Mesothelial cell of epicardium (in vitro differentiated cells): ENCODE measurements around the gene FAM120B. TPM values are rescaled to one million over a fixed set of nuclear protein-coding genes. Genes with fewer than 3 reads are reported as not detected.

Experiments used
- DNase-seq, 2 experiments: peaks; one replicate each; pipeline ENCODE4 v3.0.0; 2021; ENCODE audit warnings: low spot score in 2 of 2; ENCODE audit not compliant: unreplicated experiment in 2 of 2
- H3K27ac Mint-ChIP-seq: 2 replicates; pipeline ENCODE4 v1.8.0; 2021; ENCODE audit warnings: mixed read lengths
- H3K27me3 Mint-ChIP-seq: 2 replicates; pipeline ENCODE4 v1.8.0; 2021; ENCODE audit warnings: low read depth, mixed read lengths
- H3K36me3 Mint-ChIP-seq: 2 replicates; pipeline ENCODE4 v1.8.0; 2021; ENCODE audit warnings: mixed read lengths
- H3K4me1 Mint-ChIP-seq: 2 replicates; pipeline ENCODE4 v1.8.0; 2021; ENCODE audit warnings: mixed read lengths
- H3K4me3 Mint-ChIP-seq: 2 replicates; pipeline ENCODE4 v1.8.0; 2021; ENCODE audit warnings: mild to moderate bottlenecking, moderate library complexity, mixed read lengths
- H3K9me3 Mint-ChIP-seq: 2 replicates; pipeline ENCODE4 v1.8.0; 2021; ENCODE audit warnings: mixed read lengths
- total RNA-seq: library from RNA; stranded (reverse); gene quantifications from 3 replicates; pipeline ENCODE4 v1.2.1, GENCODE V29; 2021
- TF ChIP-seq, protein P1 (sequence below): fragments of 200-600 bp; sonication (generic); IDR thresholded peaks from one replicate; pipeline ENCODE4 v1.5.0; 2021; ENCODE audit warnings: antibody characterized with exemption; ENCODE audit not compliant: unreplicated experiment

Gene FAM120B
- total RNA-seq, 1 donor from 2014 or later: 44.1 TPM

DNA sequence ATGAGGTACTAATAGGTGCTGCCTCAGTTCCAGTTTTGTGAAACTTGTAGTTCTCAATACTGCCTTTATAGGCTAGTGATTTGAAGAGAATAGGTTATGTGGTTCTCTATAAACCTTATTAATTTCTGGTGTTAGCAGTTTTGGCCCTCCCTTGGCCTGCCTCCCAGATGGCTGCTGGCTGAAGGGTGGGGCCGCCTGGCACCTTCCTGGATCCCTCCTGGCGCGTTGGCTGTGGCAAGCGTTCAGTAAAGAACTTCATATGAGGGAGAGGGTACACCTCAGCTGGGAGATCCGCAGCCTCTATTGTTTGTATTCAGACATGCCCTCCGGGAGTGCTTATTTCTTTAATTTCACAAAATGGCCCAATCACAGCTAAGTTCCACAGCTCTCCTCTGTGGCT is 51.9 kb downstream of the FAM120B start:
- H3K4me3 Mint-ChIP-seq: no peak overlapping the region
- H3K27ac Mint-ChIP-seq: no peak overlapping the region
- no peaks in the 10 kb centered on the region for H3K4me1 Mint-ChIP-seq
- no peaks in the 10 kb centered on the region for H3K27me3 Mint-ChIP-seq
- TF ChIP-seq, protein P1, sequence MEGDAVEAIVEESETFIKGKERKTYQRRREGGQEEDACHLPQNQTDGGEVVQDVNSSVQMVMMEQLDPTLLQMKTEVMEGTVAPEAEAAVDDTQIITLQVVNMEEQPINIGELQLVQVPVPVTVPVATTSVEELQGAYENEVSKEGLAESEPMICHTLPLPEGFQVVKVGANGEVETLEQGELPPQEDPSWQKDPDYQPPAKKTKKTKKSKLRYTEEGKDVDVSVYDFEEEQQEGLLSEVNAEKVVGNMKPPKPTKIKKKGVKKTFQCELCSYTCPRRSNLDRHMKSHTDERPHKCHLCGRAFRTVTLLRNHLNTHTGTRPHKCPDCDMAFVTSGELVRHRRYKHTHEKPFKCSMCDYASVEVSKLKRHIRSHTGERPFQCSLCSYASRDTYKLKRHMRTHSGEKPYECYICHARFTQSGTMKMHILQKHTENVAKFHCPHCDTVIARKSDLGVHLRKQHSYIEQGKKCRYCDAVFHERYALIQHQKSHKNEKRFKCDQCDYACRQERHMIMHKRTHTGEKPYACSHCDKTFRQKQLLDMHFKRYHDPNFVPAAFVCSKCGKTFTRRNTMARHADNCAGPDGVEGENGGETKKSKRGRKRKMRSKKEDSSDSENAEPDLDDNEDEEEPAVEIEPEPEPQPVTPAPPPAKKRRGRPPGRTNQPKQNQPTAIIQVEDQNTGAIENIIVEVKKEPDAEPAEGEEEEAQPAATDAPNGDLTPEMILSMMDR: no peak
- peaks cover 40% of the 10 kb centered on the region for H3K36me3 Mint-ChIP-seq
- DNase-seq: no peak
- peaks cover 10% of the 10 kb centered on the region for H3K9me3 Mint-ChIP-seq

DNA sequence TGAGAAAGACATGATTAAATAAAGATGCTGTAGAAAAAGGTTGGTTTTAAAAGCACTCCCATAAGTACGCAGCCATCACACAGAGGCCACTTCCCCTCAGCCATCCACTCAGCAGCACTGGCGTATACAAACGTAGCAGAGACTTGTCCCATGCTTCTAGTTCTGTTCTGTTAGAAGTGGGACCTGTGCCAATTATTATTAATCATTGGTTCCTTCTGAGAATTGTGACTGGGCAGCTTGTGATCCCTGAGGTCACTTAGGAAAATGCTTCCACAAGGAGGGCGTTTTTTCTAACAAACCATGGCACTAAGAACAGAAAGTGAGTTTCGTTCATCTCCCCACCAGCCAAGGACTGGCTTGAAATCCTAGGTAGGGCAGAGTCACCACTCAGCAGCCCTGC is 53.9 kb downstream of the FAM120B start:
- no peak overlapping the region for H3K27ac Mint-ChIP-seq
- TF ChIP-seq, protein P1: no peak
- DNase-seq: no peak

DNA sequence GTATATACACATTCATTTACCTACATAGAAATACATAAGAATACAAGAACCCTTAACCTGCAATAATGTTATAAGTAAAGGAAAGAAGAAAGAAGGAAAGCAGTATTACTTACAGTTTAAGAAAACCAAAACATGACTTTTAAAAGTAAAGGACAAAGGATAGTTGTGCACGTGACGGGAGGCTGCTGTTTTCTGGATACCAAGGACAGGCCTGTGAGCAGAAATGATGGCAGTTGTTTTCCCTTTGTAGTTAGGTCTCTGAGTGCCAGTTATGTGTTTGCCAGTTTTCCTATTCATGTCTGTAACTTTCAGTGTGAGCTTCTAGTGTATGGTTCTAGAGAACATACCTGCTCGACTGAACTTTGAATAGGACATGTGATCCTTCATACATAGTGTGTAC is 54.8 kb downstream of the FAM120B start:
- DNase-seq: no peak
- Mint-ChIP-seq H3K27me3 (no peaks in the 10 kb centered on the region), H3K4me1 (peaks cover 5% of the 10 kb centered on the region), H3K9me3 (no peaks in the 10 kb centered on the region), H3K36me3 (peaks cover 34% of the 10 kb centered on the region), H3K4me3 (no peak overlapping the region), H3K27ac (no peak overlapping the region)
- TF ChIP-seq, protein P1: no peak

More for the DNA sequence above, 53.9 kb downstream of the FAM120B start:
- H3K4me3 Mint-ChIP-seq: no peak overlapping the region
- H3K4me1 Mint-ChIP-seq: no peaks in the 10 kb centered on the region
- peaks cover 29% of the 10 kb centered on the region for H3K36me3 Mint-ChIP-seq
- H3K27me3 Mint-ChIP-seq: no peaks in the 10 kb centered on the region
- H3K9me3 Mint-ChIP-seq: no peaks in the 10 kb centered on the region

DNA sequence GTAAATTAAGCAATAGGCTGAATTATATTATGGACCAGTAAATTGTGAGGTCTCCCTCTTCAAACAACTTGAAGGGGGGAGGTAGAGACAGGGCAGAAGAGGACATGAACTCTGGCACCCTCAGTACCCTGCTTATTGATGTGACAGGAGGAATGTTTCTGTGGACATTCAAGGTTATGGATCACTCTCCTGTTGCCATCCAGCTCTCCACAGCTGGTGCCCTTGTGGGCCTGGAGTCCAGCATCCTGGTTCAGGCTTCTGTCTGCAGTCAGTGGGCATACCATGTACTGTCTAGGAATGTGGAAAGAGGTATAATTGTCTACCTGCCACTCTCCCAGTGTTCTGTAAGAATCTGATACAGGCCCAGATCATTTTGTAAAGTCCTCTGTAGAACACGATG is 55.6 kb downstream of the FAM120B start:
- no peaks in the 10 kb centered on the region for H3K9me3 Mint-ChIP-seq
- H3K4me1 Mint-ChIP-seq: peaks cover 7% of the 10 kb centered on the region
- TF ChIP-seq, protein P1: no peak
- DNase-seq: no peak
- H3K4me3 Mint-ChIP-seq: no peak overlapping the region
- H3K27me3 Mint-ChIP-seq: no peaks in the 10 kb centered on the region
- H3K36me3 Mint-ChIP-seq: peaks cover 34% of the 10 kb centered on the region
- no peak overlapping the region for H3K27ac Mint-ChIP-seq

DNA sequence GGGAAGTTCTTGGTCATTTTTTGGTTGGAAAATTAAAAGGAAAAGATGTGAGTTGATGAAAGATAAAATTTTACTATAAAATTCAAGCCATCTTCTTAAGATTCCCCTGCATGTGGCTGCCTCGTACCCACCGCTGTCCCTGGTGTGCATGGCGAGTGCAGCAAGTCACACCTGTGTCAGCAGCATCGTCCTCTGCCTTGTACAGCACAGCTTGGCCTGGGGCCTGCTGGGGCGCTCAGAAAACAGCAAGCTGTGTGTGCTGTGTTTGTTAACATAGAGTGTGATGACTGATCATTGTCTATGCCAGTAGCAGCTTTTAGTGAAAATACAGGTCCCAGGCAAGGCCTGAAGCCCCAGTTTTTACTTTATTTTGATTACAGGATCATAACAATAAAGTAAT is 56.7 kb downstream of the FAM120B start:
- peaks cover 28% of the 10 kb centered on the region for H3K36me3 Mint-ChIP-seq
- H3K27ac Mint-ChIP-seq: no peak overlapping the region

DNA sequence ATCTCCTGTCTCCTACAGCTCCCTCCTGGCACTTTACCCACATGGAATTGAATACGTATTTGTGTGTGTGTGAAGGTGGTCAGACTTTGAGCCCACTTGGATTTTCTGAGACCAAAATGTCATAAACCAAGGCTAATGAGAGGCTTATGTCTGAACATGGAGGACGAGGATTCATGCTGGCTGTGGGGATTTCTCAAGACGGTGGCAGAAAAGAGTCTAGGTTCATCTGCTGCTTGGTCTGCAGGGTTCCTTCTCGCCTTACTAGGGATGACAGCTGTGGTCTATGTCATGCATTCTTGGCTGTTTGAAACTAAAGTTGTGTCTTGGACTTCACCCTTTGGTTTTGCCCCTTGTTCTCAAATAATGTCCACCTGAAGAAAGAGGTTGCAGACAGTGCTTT is 58.6 kb downstream of the FAM120B start:
- TF ChIP-seq, protein P1: no peak
- H3K9me3 Mint-ChIP-seq: no peaks in the 10 kb centered on the region
- H3K27ac Mint-ChIP-seq: no peak overlapping the region
- H3K36me3 Mint-ChIP-seq: peaks cover 28% of the 10 kb centered on the region
- no peaks in the 10 kb centered on the region for H3K27me3 Mint-ChIP-seq
- H3K4me1 Mint-ChIP-seq: peaks cover 16% of the 10 kb centered on the region
- DNase-seq: no peak
- no peak overlapping the region for H3K4me3 Mint-ChIP-seq

More for the DNA sequence above, 56.7 kb downstream of the FAM120B start:
- no peak overlapping the region for H3K4me3 Mint-ChIP-seq
- peaks cover 10% of the 10 kb centered on the region for H3K4me1 Mint-ChIP-seq
- H3K9me3 Mint-ChIP-seq: no peaks in the 10 kb centered on the region
- DNase-seq: no peak
- TF ChIP-seq, protein P1: no peak
- H3K27me3 Mint-ChIP-seq: no peaks in the 10 kb centered on the region
